Mesothelial cell of epicardium (in vitro differentiated cells): ENCODE measurements around the gene TP53TG5. TPM values are rescaled to one million over a fixed set of nuclear protein-coding genes. Genes with fewer than 3 reads are reported as not detected.

ENCODE experiments used
- DNase-seq, 2 experiments: peaks; one replicate each; pipeline ENCODE4 v3.0.0; 2021; ENCODE audit warnings: low spot score in 2 of 2; ENCODE audit not compliant: unreplicated experiment in 2 of 2
- H3K27ac Mint-ChIP-seq: 2 replicates; pipeline ENCODE4 v1.8.0; 2021; ENCODE audit warnings: mixed read lengths
- H3K27me3 Mint-ChIP-seq: 2 replicates; pipeline ENCODE4 v1.8.0; 2021; ENCODE audit warnings: low read depth, mixed read lengths
- H3K36me3 Mint-ChIP-seq: 2 replicates; pipeline ENCODE4 v1.8.0; 2021; ENCODE audit warnings: mixed read lengths
- H3K4me1 Mint-ChIP-seq: 2 replicates; pipeline ENCODE4 v1.8.0; 2021; ENCODE audit warnings: mixed read lengths
- H3K4me3 Mint-ChIP-seq: 2 replicates; pipeline ENCODE4 v1.8.0; 2021; ENCODE audit warnings: mild to moderate bottlenecking, moderate library complexity, mixed read lengths
- H3K9me3 Mint-ChIP-seq: 2 replicates; pipeline ENCODE4 v1.8.0; 2021; ENCODE audit warnings: mixed read lengths
- total RNA-seq: library from RNA; stranded (reverse); gene quantifications from 3 replicates; pipeline ENCODE4 v1.2.1, GENCODE V29; 2021
- TF ChIP-seq, protein P1 (sequence below): fragments of 200-600 bp; sonication (generic); IDR thresholded peaks from one replicate; pipeline ENCODE4 v1.5.0; 2021; ENCODE audit warnings: antibody characterized with exemption; ENCODE audit not compliant: unreplicated experiment

TP53TG5 gene
- total RNA-seq, 1 donor from 2014 or later, result not detected

DNA sequence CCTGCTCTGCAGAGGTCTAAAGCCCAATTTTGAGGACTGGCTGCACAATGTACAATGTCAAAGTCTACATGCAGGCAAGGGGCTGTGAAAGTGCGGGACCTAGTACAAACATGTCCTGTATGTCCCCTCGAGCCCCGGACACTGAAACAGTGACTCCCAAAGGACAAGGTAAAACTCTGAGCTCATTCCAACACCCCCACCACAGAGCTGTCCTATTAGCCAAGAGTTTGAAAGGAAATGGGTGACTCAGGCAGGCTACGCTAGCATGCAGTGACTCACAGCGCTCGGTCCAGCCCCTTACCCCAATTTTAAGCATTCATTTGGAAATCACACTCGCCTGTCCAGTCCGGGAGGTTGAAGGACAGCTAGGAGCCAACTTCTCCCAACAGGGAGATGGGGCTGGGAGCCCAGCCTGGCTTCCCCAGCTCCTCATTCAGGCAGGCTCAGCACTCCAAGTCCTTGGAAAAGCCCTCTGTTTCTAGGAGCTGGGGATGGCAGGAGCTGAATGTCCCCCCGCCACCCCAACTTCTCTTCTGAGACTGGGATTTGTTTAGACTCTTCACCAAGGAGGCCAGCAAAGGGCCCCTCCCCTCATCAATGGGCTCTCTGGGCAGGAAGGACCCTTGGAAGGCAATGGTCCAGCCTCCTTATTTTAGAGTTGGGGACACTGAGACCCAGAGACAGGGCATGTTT is 33.8 kb downstream of the TP53TG5 start:
- Mint-ChIP-seq H3K36me3 (peaks cover 2% of the 10 kb centered on the region), H3K27ac (peak overlapping the region; percentile 97), H3K27me3 (no peaks in the 10 kb centered on the region), H3K4me3 (no peak overlapping the region), H3K9me3 (no peaks in the 10 kb centered on the region), H3K4me1 (peaks cover 78% of the 10 kb centered on the region)
- DNase-seq, result no peak
- TF ChIP-seq, protein P1, sequence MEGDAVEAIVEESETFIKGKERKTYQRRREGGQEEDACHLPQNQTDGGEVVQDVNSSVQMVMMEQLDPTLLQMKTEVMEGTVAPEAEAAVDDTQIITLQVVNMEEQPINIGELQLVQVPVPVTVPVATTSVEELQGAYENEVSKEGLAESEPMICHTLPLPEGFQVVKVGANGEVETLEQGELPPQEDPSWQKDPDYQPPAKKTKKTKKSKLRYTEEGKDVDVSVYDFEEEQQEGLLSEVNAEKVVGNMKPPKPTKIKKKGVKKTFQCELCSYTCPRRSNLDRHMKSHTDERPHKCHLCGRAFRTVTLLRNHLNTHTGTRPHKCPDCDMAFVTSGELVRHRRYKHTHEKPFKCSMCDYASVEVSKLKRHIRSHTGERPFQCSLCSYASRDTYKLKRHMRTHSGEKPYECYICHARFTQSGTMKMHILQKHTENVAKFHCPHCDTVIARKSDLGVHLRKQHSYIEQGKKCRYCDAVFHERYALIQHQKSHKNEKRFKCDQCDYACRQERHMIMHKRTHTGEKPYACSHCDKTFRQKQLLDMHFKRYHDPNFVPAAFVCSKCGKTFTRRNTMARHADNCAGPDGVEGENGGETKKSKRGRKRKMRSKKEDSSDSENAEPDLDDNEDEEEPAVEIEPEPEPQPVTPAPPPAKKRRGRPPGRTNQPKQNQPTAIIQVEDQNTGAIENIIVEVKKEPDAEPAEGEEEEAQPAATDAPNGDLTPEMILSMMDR, result no peak

DNA sequence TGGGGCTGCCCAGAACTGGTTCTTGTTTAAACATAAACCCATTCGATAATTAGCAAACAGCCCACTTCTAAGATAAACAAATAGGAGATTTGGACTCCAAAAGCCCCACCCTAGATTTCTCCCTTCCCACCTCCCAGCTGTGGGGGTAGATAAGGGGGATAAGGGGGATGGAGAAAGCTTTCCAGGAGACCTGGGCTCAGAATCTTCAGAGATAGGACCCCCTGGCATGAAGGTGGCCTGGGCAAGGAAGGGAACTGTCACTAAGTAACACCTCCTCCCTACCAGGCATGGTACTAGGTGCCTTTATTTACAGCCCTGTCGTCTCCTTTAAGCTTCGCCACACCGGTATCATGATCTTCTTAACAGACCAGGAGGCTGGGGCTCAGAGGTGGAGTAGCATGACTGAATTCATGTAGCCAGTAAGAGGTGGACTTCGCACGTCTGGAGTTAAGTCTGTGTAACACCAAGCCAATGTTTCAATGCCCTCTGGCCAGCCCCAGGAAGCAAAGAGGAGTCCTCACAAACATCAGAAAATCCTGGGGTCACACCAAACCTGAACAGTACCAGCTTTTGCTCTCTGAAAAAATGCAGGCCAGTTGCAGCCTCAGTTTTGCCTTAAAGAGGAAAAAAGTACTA is 34.5 kb downstream of the TP53TG5 start:
- Mint-ChIP-seq H3K4me1 (peaks cover 84% of the 10 kb centered on the region), H3K27ac (peak overlapping the region; percentile 97), H3K9me3 (no peaks in the 10 kb centered on the region), H3K27me3 (no peaks in the 10 kb centered on the region), H3K4me3 (peak overlapping the region; percentile 13), H3K36me3 (peaks cover 2% of the 10 kb centered on the region)
- TF ChIP-seq, protein P1, result no peak
- no peak for DNase-seq

DNA sequence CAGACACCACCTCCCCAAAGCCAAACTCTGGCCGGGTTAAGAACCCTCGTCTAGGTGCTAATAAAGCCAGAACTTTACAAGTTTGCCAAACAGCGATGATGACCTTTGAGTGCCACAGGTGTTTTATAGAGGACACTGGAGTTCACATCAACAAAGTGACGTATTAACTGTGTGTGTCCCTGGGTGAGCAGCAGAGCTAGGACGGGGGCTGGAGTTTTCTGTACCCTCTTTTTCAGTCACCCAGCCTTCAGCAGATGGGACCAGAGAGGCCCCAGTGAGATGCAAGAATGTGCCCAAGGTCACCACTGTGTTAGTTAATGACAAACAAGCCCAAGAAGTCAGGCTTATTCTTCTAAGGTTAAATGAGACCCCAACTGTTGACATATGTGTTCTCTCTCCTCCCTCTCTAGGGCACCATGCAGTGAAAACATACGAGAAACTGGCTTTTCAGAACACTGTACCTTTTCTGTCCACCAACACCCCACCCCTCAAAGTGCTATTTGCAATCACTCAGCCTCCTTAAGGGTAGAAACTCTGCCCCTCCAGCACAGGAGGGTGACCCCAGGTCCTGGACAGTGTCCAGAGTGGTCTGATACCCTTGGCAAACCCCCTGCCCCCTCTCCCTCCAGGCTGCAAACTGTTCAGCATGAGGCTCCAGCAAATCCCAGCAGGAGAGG is 35.1 kb downstream of the TP53TG5 start:
- H3K27ac Mint-ChIP-seq, result peak overlapping the region; percentile 97
- H3K4me3 Mint-ChIP-seq, result peak overlapping the region; percentile 13
- peaks cover 2% of the 10 kb centered on the region for H3K36me3 Mint-ChIP-seq
- no peaks in the 10 kb centered on the region for H3K27me3 Mint-ChIP-seq
- peaks cover 87% of the 10 kb centered on the region for H3K4me1 Mint-ChIP-seq
- TF ChIP-seq, protein P1, result no peak
- DNase-seq, result no peak
- H3K9me3 Mint-ChIP-seq, result no peaks in the 10 kb centered on the region

DNA sequence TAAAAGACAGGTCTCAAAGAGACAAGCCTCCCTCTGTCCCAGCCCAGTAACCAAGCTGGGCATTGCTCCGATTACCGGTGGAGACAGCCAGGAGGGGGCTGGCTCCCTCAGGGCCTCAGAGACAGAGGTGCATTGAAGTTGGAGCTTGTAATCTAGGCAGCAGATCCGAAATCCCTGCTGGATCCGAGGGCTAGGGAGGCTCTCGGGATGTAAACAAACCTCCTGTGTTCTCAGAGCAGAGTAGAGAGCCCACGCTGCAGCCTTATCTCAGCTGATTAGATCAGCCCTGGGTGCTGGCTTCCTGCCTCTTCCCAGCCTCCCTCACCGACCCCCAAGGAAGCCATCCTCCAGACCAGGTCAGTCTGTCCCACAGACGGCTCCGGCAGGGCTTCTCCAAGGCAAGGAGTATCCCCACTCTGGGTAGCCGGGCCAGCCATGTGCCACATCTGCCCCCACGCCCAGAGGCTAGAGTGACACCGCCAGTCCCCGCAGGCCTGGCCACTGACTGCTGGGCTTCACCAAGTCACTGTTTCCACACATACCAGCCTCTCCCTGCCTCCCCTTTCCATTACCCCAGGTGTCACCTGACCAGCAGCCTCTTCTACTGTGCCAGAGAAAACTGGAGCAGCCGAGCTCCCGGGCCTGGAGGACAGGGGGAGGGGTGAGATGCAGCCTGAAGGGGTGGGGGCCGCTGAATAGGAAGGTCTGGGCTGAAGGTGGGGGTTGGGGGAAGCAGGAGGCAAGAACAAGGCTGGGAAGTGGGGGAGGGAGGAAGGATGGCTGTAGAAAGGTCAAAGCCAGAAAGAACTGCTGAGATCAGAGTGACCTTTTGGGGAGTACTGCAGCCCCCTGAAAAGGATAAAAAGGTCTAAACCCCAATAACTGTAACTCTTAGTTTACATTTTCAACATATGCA is 35.9 kb downstream of the TP53TG5 start:
- H3K27me3 Mint-ChIP-seq, result no peaks in the 10 kb centered on the region
- DNase-seq, result peak in 1 of 2 experiments; percentile 59
- TF ChIP-seq, protein P1, result no peak
- H3K9me3 Mint-ChIP-seq, result no peaks in the 10 kb centered on the region
- H3K36me3 Mint-ChIP-seq, result peaks cover 2% of the 10 kb centered on the region
- peak overlapping the region; percentile 97 for H3K27ac Mint-ChIP-seq
- H3K4me1 Mint-ChIP-seq, result peaks cover 89% of the 10 kb centered on the region
- H3K4me3 Mint-ChIP-seq, result peak overlapping the region; percentile 52

DNA sequence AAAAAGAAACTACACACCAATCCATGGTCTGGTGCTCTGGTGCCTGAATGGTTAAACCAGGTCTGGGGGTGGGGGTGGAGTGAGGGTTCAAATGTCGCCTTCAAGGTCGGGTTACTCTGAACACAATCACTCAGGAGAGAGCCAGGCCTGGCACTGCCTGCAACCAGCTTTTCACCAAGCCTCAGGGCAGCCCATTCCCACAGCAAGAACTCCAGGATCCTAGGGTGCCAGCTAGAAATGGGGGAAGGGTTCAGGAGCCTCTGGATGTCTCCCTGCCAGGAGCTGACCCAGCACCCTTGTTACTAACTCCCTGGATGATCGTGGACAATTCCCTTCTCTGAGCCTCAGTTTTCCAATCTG is 36.6 kb downstream of the TP53TG5 start:
- peaks cover 2% of the 10 kb centered on the region for H3K36me3 Mint-ChIP-seq
- no peaks in the 10 kb centered on the region for H3K27me3 Mint-ChIP-seq
- H3K9me3 Mint-ChIP-seq, result no peaks in the 10 kb centered on the region
- peaks cover 89% of the 10 kb centered on the region for H3K4me1 Mint-ChIP-seq
- TF ChIP-seq, protein P1, result no peak
- no peak for DNase-seq
- H3K4me3 Mint-ChIP-seq, result peak overlapping the region; percentile 52
- H3K27ac Mint-ChIP-seq, result peak overlapping the region; percentile 97
